Globus pallidus (tissue), 1 donor: ENCODE measurements around the gene ZNF17.

ENCODE experiments used
- DNase-seq: peaks from one replicate; pipeline ENCODE4 v3.0.0-alpha.2; 2015; ENCODE audit warnings: low spot score

ZNF17 gene

GRCh38 chr19:57434386-57435061 lies 23.6 kb downstream of the ZNF17 start:
- DNase-seq = no peak

GRCh38 chr19:57435062-57435978 lies 24.4 kb downstream of the ZNF17 start, which contains the start of gene ZNF749:
ZNF749 (plus strand) TSS chr19:57435325; CDS start chr19:57435579, 254 bp downstream.
- peak; percentile 97 for DNase-seq

GRCh38 chr19:57436417-57436816 lies 25.5 kb downstream of the ZNF17 start:
- no peak for DNase-seq

- no peak for DNase-seq
These were observed 27.0 kb downstream of the ZNF17 start for GRCh38 chr19:57437931-57438330.

- no peak for DNase-seq
These were observed 28.0 kb downstream of the ZNF17 start for GRCh38 chr19:57438925-57439324.

GRCh38 chr19:57441979-57442752 lies 31.2 kb downstream of the ZNF17 start:
- DNase-seq = no peak

- DNase-seq = no peak
These were observed 32.2 kb downstream of the ZNF17 start for GRCh38 chr19:57443121-57443696.

GRCh38 chr19:57452307-57452706 lies 41.3 kb downstream of the ZNF17 start:
- DNase-seq = no peak

- DNase-seq = no peak
These were observed 54.9 kb downstream of the ZNF17 start for GRCh38 chr19:57465680-57466381.

- DNase-seq = no peak
These were observed 55.5 kb downstream of the ZNF17 start for GRCh38 chr19:57466489-57466888.
